ENCODE data around the gene DTX1. TPM values are rescaled to one million over a fixed set of nuclear protein-coding genes. Genes with fewer than 3 reads are reported as not detected.

DTX1 gene
- total RNA-seq, 1 donor from 2014 or later, result 4.3 TPM

- DNase-seq, result no peak
- H3K27me3 Mint-ChIP-seq (ENCODE audit: unreplicated experiment), result peaks cover 9% of the 10 kb centered on the region
These were observed 6.2 kb downstream of the DTX1 start for GRCh38 chr12:113062502-113063395.

GRCh38 chr12:113063396-113064350 lies 7.1 kb downstream of the DTX1 start:
- TF ChIP-seq CTCF (IDR thresholded peaks at IDR 0.05; ENCODE audit: partially characterized antibody, unreplicated experiment), result no peak
- Mint-ChIP-seq H3K4me1 (ENCODE audit: low read depth, unreplicated experiment) (peaks cover 9% of the 10 kb centered on the region), H3K9me3 (ENCODE audit: unreplicated experiment) (peaks cover 3% of the 10 kb centered on the region), H3K27me3 (ENCODE audit: unreplicated experiment) (peaks cover 9% of the 10 kb centered on the region), H3K4me3 (ENCODE audit: unreplicated experiment) (no peak overlapping the region), H3K27ac (ENCODE audit: unreplicated experiment) (no peak overlapping the region), H3K36me3 (ENCODE audit: unreplicated experiment) (no peaks in the 10 kb centered on the region)
- DNase-seq, result no peak

More at GRCh38 chr12:113062502-113063395, 6.2 kb downstream of the DTX1 start:
- Mint-ChIP-seq H3K27ac (ENCODE audit: unreplicated experiment) (no peak overlapping the region), H3K9me3 (ENCODE audit: unreplicated experiment) (peaks cover 3% of the 10 kb centered on the region), H3K4me3 (ENCODE audit: unreplicated experiment) (no peak overlapping the region), H3K4me1 (ENCODE audit: low read depth, unreplicated experiment) (peaks cover 9% of the 10 kb centered on the region), H3K36me3 (ENCODE audit: unreplicated experiment) (no peaks in the 10 kb centered on the region)
- TF ChIP-seq CTCF (IDR thresholded peaks at IDR 0.05; ENCODE audit: partially characterized antibody, unreplicated experiment), result no peak

- H3K4me3 Mint-ChIP-seq (ENCODE audit: unreplicated experiment), result peak overlapping the region; percentile 13
These were observed 8.0 kb downstream of the DTX1 start for GRCh38 chr12:113064395-113065125.

More at GRCh38 chr12:113064395-113065125, 8.0 kb downstream of the DTX1 start:
- H3K27me3 Mint-ChIP-seq (ENCODE audit: unreplicated experiment), result peaks cover 9% of the 10 kb centered on the region
- H3K27ac Mint-ChIP-seq (ENCODE audit: unreplicated experiment), result no peak overlapping the region
- no peak for DNase-seq
- H3K9me3 Mint-ChIP-seq (ENCODE audit: unreplicated experiment), result peaks cover 3% of the 10 kb centered on the region
- H3K4me1 Mint-ChIP-seq (ENCODE audit: low read depth, unreplicated experiment), result peaks cover 9% of the 10 kb centered on the region
- no peaks in the 10 kb centered on the region for H3K36me3 Mint-ChIP-seq (ENCODE audit: unreplicated experiment)
- no peak for TF ChIP-seq CTCF (IDR thresholded peaks at IDR 0.05; ENCODE audit: partially characterized antibody, unreplicated experiment)
